Neuronal stem cell (in vitro differentiated cells): ENCODE measurements around the gene ZNF33B.

Source experiments
- DNase-seq: peaks from one replicate; pipeline ENCODE4 v3.0.0-alpha.2; 2013; ENCODE audit warnings: low spot score
- H2AFZ ChIP-seq: one replicate; pipeline ENCODE4 v1.6.1; 2013; ENCODE audit warnings: mild to moderate bottlenecking, low read length, inconsistent platforms
- H2AK5ac ChIP-seq: 2 replicates; pipeline ENCODE4 v1.6.1; 2013; ENCODE audit warnings: low read depth, mild to moderate bottlenecking, inconsistent platforms, low read length, moderate library complexity, mixed read lengths
- H2BK120ac ChIP-seq: 2 replicates; pipeline ENCODE4 v1.6.1; 2013; ENCODE audit warnings: low read depth, mild to moderate bottlenecking, inconsistent platforms, low read length, moderate library complexity, mixed read lengths
- H2BK12ac ChIP-seq: one replicate; pipeline ENCODE4 v1.6.1; 2013; ENCODE audit warnings: low read length, inconsistent platforms
- H2BK15ac ChIP-seq: 2 replicates; pipeline ENCODE4 v1.6.1; 2013; ENCODE audit warnings: mild to moderate bottlenecking, low read length, inconsistent platforms, mixed read lengths
- H2BK5ac ChIP-seq: one replicate; pipeline ENCODE4 v1.6.1; 2013; ENCODE audit warnings: inconsistent platforms, mild to moderate bottlenecking, low read length, moderate library complexity
- H3K14ac ChIP-seq: one replicate; pipeline ENCODE4 v1.6.1; 2013; ENCODE audit warnings: low read length, inconsistent platforms
- H3K18ac ChIP-seq: 2 replicates; pipeline ENCODE4 v1.6.1; 2013; ENCODE audit warnings: low read length, inconsistent platforms
- H3K23ac ChIP-seq: 2 replicates; pipeline ENCODE4 v1.6.1; 2013; ENCODE audit warnings: low read depth, mild to moderate bottlenecking, mixed read lengths, low read length, inconsistent platforms; ENCODE audit not compliant: poor library complexity
- H3K27ac ChIP-seq: replicated peaks from 3 replicates; pipeline ENCODE4 v1.5.1; 2013; ENCODE audit warnings: low read length, inconsistent platforms
- H3K27me3 ChIP-seq, 3 experiments: 2 replicates each; pipeline ENCODE4 v1.6.1; 2013; ENCODE audit warnings: low read length in 3 of 3, mild to moderate bottlenecking in 2 of 3, inconsistent platforms in 1 of 3, low read depth in 1 of 3, mixed read lengths in 1 of 3, moderate library complexity in 1 of 3; ENCODE audit not compliant: control insufficient read depth in 3 of 3, insufficient read depth in 3 of 3
- H3K36me3 ChIP-seq, 2 donors: replicated peaks in 1 of 2; 2 replicates each; pipeline ENCODE4 v1.6.1; 2013; ENCODE audit warnings: low read length in 2 of 2; ENCODE audit not compliant: control insufficient read depth in 2 of 2, insufficient read depth in 2 of 2
- H3K4ac ChIP-seq: 2 replicates; pipeline ENCODE4 v1.6.1; 2013; ENCODE audit warnings: inconsistent platforms, mild to moderate bottlenecking, low read length, moderate library complexity
- H3K4me1 ChIP-seq, 2 donors: 1 replicate in 1 of 2; 2 replicates in 1 of 2; pipeline ENCODE4 v1.6.1; 2013; ENCODE audit warnings: low read length in 2 of 2, low read depth in 1 of 2; ENCODE audit not compliant: control insufficient read depth in 2 of 2, insufficient read depth in 1 of 2
- H3K4me2 ChIP-seq: one replicate; pipeline ENCODE4 v1.6.1; 2013; ENCODE audit warnings: mild to moderate bottlenecking, low read length, inconsistent platforms; ENCODE audit not compliant: insufficient read depth, poor library complexity, severe bottlenecking
- H3K4me3 ChIP-seq, 2 donors: 2 replicates each; pipeline ENCODE4 v1.5.1; 2013; ENCODE audit warnings: low read length in 2 of 2, mild to moderate bottlenecking in 2 of 2, inconsistent platforms in 1 of 2, moderate library complexity in 1 of 2
- H3K79me1 ChIP-seq: one replicate; pipeline ENCODE4 v1.6.1; 2013; ENCODE audit warnings: low read depth, mild to moderate bottlenecking, inconsistent platforms, low read length, moderate library complexity
- H3K9ac ChIP-seq: one replicate; pipeline ENCODE4 v1.6.1; 2013; ENCODE audit warnings: mild to moderate bottlenecking, low read depth, low read length, inconsistent platforms; ENCODE audit not compliant: poor library complexity
- H3K9me3 ChIP-seq, 2 donors: replicated peaks in 1 of 2; 2 replicates each; pipeline versions ENCODE3 to v1.6.1; 2013; ENCODE audit warnings: low read length in 2 of 2, mild to moderate bottlenecking in 2 of 2, inconsistent platforms in 1 of 2, low read depth in 1 of 2, mixed read lengths in 1 of 2, moderate library complexity in 1 of 2; ENCODE audit not compliant: control insufficient read depth in 2 of 2, insufficient read depth in 1 of 2
- H4K8ac ChIP-seq: one replicate; pipeline ENCODE4 v1.6.1; 2013; ENCODE audit warnings: low read depth, mild to moderate bottlenecking, inconsistent platforms, low read length, moderate library complexity
- H4K91ac ChIP-seq: one replicate; pipeline ENCODE4 v1.6.1; 2013; ENCODE audit warnings: low read length, low read depth, mild to moderate bottlenecking, inconsistent platforms; ENCODE audit not compliant: poor library complexity
- WGBS, 2 donors: extraction: QIAGEN DNeasy Blood & Tissue Kit; methylation state at CpG; one replicate each; pipeline ENCODE4 v1.1.7; 2013; ENCODE audit warnings: missing lambda C conversion rate in 2 of 2, mixed read lengths in 1 of 2; ENCODE audit not compliant: insufficient read length in 2 of 2, insufficient replicate concordance in 1 of 2; ENCODE audit errors: extremely low coverage in 2 of 2; 5-methylcytosine and 5-hydroxymethylcytosine counted together

ZNF33B gene

DNA sequence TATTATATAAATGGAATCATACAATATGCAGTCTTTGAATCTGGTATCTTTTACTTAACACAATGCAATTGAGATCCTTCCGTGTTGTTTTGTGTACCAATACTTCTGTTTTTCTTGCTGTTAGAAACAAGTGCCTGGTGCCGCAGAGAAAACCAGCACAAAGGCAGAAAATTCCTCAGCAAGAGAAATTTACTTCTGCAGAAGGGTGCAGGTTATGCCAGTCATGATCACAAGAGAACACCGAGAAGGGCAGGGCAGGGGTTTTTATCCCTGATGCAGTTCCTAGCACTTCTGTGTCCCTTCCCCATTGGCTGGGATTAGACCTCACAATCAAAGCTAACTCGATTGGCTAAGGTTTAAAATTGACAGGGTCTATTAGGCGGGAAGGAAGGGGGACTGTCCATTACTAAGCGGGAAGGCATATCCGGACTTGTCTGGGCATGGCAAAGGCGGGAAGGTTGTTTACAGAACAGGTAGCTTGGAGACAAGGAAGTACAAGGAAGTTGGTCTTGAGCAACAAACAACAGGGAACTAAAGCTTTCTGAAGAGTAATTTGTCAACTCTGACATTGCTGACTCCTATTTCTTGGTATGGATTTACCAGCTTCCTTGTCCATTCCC, 2.4 kb upstream of the ZNF33B start:
- WGBS, 2 donors, result no CpG with 5 or more reads among the region's 8 CpGs

DNA sequence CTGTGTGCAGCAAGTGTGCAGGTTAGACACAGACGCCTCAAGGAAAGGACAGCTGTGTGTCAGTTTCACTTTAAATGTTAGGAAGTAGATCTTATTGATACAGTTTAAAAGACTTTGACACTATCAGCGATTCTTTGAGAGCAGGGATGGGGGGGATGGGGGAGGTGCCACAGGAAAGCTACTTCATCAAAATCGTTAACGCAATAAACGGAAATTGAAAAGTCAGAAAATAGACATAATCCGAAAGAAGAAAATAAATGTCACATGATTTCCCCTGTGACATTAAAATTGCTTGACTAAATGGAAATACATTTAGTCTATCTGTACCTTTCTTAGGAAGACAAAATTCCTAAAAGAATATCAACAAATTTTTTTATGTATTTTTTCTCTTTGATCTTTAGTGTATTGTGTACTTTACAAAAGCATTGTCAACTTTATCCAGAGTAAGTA, 476 bp upstream of the ZNF33B start:
- Histone ChIP-seq H2AFZ (peak overlapping the region; percentile 99), H3K4ac (no peak overlapping the region), H3K27ac (peak overlapping the region; percentile 94), H3K79me1 (no peaks in the 10 kb centered on the region), H3K4me3 (peak overlapping the region; percentile 86 to 92), H2BK120ac (no peak overlapping the region), H3K4me2 (peak overlapping the region; percentile 85), H4K8ac (no peak overlapping the region), H2AK5ac (no peak overlapping the region), H3K27me3 (no peaks in the 10 kb centered on the region), H4K91ac (no peak overlapping the region), H3K36me3 (peaks cover 0 to 12% of the 10 kb centered on the region in 2 donors), H3K18ac (peak overlapping the region; percentile 86), H2BK12ac (no peak overlapping the region), H3K4me1 (no peaks in the 10 kb centered on the region), H3K9ac (no peak overlapping the region), H2BK15ac (no peak overlapping the region), H3K9me3 (no peaks in the 10 kb centered on the region), H2BK5ac (peak overlapping the region; percentile 92), H3K23ac (no peak overlapping the region), H3K14ac (no peak overlapping the region)
- no peak for DNase-seq
- WGBS, 2 donors, result no CpG with 5 or more reads among the region's 6 CpGs

More for the DNA sequence above, 2.4 kb upstream of the ZNF33B start:
- DNase-seq, result no peak
- no peak overlapping the region for H2AK5ac ChIP-seq
- no peak overlapping the region for H2BK120ac ChIP-seq
- H3K79me1 ChIP-seq, result no peaks in the 10 kb centered on the region
- no peak overlapping the region for H3K23ac ChIP-seq
- H3K4me2 ChIP-seq, result no peak overlapping the region
- peak overlapping the region; percentile 62 for H2AFZ ChIP-seq
- H2BK5ac ChIP-seq, result no peak overlapping the region
- H3K4ac ChIP-seq, result no peak overlapping the region
- no peak overlapping the region for H3K4me3 ChIP-seq
- H3K14ac ChIP-seq, result no peak overlapping the region
- no peak overlapping the region for H3K18ac ChIP-seq
- H4K91ac ChIP-seq, result no peak overlapping the region
- H3K4me1 ChIP-seq, result no peaks in the 10 kb centered on the region
- H3K36me3 ChIP-seq, result peaks cover 0 to 6% of the 10 kb centered on the region in 2 donors
- no peak overlapping the region for H3K9ac ChIP-seq
- H4K8ac ChIP-seq, result no peak overlapping the region
- no peaks in the 10 kb centered on the region for H3K9me3 ChIP-seq
- no peak overlapping the region for H2BK12ac ChIP-seq
- H3K27ac ChIP-seq, result no peak overlapping the region
- no peaks in the 10 kb centered on the region for H3K27me3 ChIP-seq
- H2BK15ac ChIP-seq, result no peak overlapping the region

DNA sequence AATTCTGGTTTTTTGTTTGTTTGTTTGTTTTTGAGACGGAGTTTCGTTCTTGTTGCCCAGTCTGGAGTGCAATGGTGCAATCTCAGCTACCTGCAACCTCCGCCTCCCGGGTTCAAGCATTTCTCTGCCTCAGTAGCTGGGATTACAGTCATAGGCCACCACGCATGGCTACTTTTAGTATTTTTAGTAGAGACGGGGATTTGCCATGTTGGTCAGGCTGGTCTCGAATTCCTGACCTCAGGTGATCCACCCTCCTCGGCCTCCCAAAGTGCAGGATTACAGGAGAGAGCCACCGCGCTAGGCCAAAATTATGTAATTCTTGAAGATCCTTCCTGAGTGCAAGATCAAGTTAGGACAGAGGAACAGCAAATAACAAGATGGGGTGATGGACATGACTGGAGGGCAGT, 719 bp downstream of the ZNF33B start:
- Histone ChIP-seq H3K4me2 (peak overlapping the region; percentile 45), H3K27me3 (no peaks in the 10 kb centered on the region), H3K4me1 (no peaks in the 10 kb centered on the region), H2AK5ac (no peak overlapping the region), H3K4me3 (peak overlapping the region; percentile 86 to 92), H2BK5ac (peak overlapping the region; percentile 92), H4K8ac (no peak overlapping the region), H3K4ac (no peak overlapping the region), H2BK15ac (no peak overlapping the region), H4K91ac (no peak overlapping the region), H2BK12ac (no peak overlapping the region), H3K23ac (peak overlapping the region; percentile 87), H3K27ac (peak overlapping the region; percentile 27), H3K9ac (no peak overlapping the region), H2BK120ac (no peak overlapping the region), H3K18ac (peak overlapping the region; percentile 76), H2AFZ (peak overlapping the region; percentile 99), H3K79me1 (peaks cover 1% of the 10 kb centered on the region), H3K9me3 (no peaks in the 10 kb centered on the region), H3K36me3 (peaks cover 0 to 20% of the 10 kb centered on the region in 2 donors), H3K14ac (no peak overlapping the region)
- no peak for DNase-seq
- no CpG with 5 or more reads among the region's 10 CpGs for WGBS, 2 donors

GRCh38 chr10:42637142-42637541, 1.2 kb downstream of the ZNF33B start:
- Histone ChIP-seq H2AK5ac (no peak overlapping the region), H2BK5ac (no peak overlapping the region), H3K23ac (no peak overlapping the region), H3K79me1 (peaks cover 2% of the 10 kb centered on the region), H3K4me1 (no peaks in the 10 kb centered on the region), H2BK12ac (no peak overlapping the region), H4K8ac (no peak overlapping the region), H3K4me2 (no peak overlapping the region), H4K91ac (no peak overlapping the region), H3K4ac (no peak overlapping the region), H2BK120ac (no peak overlapping the region), H3K27me3 (no peaks in the 10 kb centered on the region), H2AFZ (peak overlapping the region; percentile 99), H3K9ac (no peak overlapping the region), H3K9me3 (no peaks in the 10 kb centered on the region), H3K14ac (no peak overlapping the region), H3K36me3 (peaks cover 0 to 25% of the 10 kb centered on the region in 2 donors), H3K27ac (no peak overlapping the region), H3K18ac (no peak overlapping the region), H3K4me3 (peak overlapping the region in 1 of 2 donors; percentile 92), H2BK15ac (no peak overlapping the region)
- no CpG with 5 or more reads among the region's 3 CpGs for WGBS, 2 donors
- no peak for DNase-seq
